GM19351 (cell line): Measurements from ENCODE around the gene EDIL3.
"Not testable (repeated sequence)": the region's sequence is repeated elsewhere in the genome, so short reads cannot be mapped to it uniquely, and the experiment has no call there.

Experiments
- ATAC-seq: cut with Tn5 transposase; IDR thresholded peaks from one replicate; pipeline ENCODE4 v1.9.1; 2021; ENCODE audit warnings: mild to moderate bottlenecking, moderate library complexity; ENCODE audit not compliant: unreplicated experiment

EDIL3 gene

GRCh38 chr5:84378961-84379360 is 5.7 kb downstream of the EDIL3 start:
- no peak for ATAC-seq

GRCh38 chr5:84378420-84378819 is 6.3 kb downstream of the EDIL3 start:
- no peak for ATAC-seq

- no peak for ATAC-seq
Measured at GRCh38 chr5:84376346-84376745, 8.3 kb downstream of the EDIL3 start.

GRCh38 chr5:84374568-84374967 is 10.1 kb downstream of the EDIL3 start:
- ATAC-seq = no peak

GRCh38 chr5:84373506-84373905 is 11.2 kb downstream of the EDIL3 start:
- ATAC-seq = no peak

GRCh38 chr5:84372066-84372695 is 12.5 kb downstream of the EDIL3 start:
- no peak for ATAC-seq

GRCh38 chr5:84370176-84370575 is 14.5 kb downstream of the EDIL3 start:
- no peak for ATAC-seq

- ATAC-seq = no peak
Measured at GRCh38 chr5:84364043-84364442, 20.6 kb downstream of the EDIL3 start.

GRCh38 chr5:84362061-84362720 is 22.5 kb downstream of the EDIL3 start:
- no peak for ATAC-seq

- no peak for ATAC-seq
Measured at GRCh38 chr5:84361572-84361971, 23.1 kb downstream of the EDIL3 start.

- no peak for ATAC-seq
Measured at GRCh38 chr5:84360056-84360455, 24.6 kb downstream of the EDIL3 start.

- no peak for ATAC-seq
Measured at GRCh38 chr5:84354101-84354500, 30.6 kb downstream of the EDIL3 start.

GRCh38 chr5:84344788-84345187 is 39.9 kb downstream of the EDIL3 start:
- ATAC-seq = no peak

GRCh38 chr5:84343171-84343570 is 41.5 kb downstream of the EDIL3 start:
- ATAC-seq = no peak

- ATAC-seq = no peak
Measured at GRCh38 chr5:84332106-84332505, 52.6 kb downstream of the EDIL3 start.

GRCh38 chr5:84327591-84327990 is 57.1 kb downstream of the EDIL3 start:
- ATAC-seq = no peak

GRCh38 chr5:84322646-84323045 is 62.0 kb downstream of the EDIL3 start:
- ATAC-seq = no peak

GRCh38 chr5:84317826-84318225 is 66.9 kb downstream of the EDIL3 start:
- ATAC-seq = not testable (repeated sequence)

GRCh38 chr5:84312280-84312679 is 72.4 kb downstream of the EDIL3 start:
- not testable (repeated sequence) for ATAC-seq

- ATAC-seq = not testable (repeated sequence)
Measured at GRCh38 chr5:84309850-84310249, 74.8 kb downstream of the EDIL3 start.

GRCh38 chr5:84306601-84307000 is 78.1 kb downstream of the EDIL3 start:
- no peak for ATAC-seq

GRCh38 chr5:84304599-84304998 is 80.1 kb downstream of the EDIL3 start:
- no peak for ATAC-seq

GRCh38 chr5:84303315-84303714 is 81.4 kb downstream of the EDIL3 start:
- ATAC-seq = no peak
